Muscle of arm (tissue), 12 donors: ENCODE data around the gene MAML1. TPM values are rescaled to one million over a fixed set of nuclear protein-coding genes. Genes with fewer than 3 reads are reported as not detected.
"Not testable (repeated sequence)": the region's sequence is repeated elsewhere in the genome, so short reads cannot be mapped to it uniquely, and the experiment has no call there.

Source experiments
- DNase-seq: peaks from one replicate; pipeline ENCODE4 v3.0.0-alpha.2; 2013
- polyA plus RNA-seq, 12 donors: library from polyadenylated mRNA; unstranded; fragments of 120-200 nt; gene quantifications; one replicate each; pipeline ENCODE4 v1.2.1, GENCODE V29; 2013; ENCODE audit not compliant: insufficient read length in 12 of 12

The MAML1 gene
- polyA plus RNA-seq, 12 donors, result 22.9 to 76.4 (median 26.9) TPM; not detected in 1

- DNase-seq, result no peak
Observed at GRCh38 chr5:179767496-179768100, 35.0 kb downstream of the MAML1 start.

DNA sequence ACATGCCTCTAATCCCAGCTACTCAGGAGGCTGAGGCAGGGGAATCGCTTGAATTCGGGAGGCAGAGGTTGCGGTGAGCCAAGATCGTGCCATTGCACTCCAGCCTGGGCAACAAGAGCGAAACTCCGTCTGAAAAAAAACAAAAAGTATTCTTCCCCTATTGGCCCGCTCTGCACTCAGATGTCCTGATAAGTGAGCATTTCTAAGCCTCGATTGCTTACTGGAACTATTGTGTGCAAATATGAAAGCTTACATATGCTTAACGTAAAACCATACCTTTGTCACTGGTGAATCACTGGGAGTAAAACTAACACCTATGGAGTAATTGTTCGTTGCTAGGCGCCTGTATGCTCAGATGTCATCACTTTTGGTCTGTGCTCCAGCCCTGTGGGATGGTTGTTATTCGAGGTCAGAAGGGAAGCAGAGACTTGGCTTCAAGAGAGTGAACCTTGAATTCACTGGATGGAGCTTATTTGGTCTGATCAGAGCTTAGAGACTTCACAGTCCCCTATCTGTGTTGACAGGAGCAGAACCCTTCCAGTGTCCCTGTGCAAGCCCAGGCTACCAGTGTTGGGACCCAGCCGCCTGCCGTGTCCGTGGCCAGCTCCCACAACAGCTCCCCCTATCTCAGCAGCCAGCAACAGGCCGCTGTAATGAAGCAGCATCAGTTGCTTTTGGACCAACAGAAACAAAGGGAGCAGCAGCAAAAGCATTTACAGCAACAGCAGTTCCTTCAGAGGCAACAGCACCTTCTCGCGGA, 35.9 kb downstream of the MAML1 start:
- no peak for DNase-seq

- no peak for DNase-seq
Observed at GRCh38 chr5:179769271-179769670, 36.6 kb downstream of the MAML1 start.

GRCh38 chr5:179769796-179770195, 37.2 kb downstream of the MAML1 start:
- DNase-seq, result no peak

- no peak for DNase-seq
Observed at GRCh38 chr5:179771311-179771895, 38.8 kb downstream of the MAML1 start.

DNA sequence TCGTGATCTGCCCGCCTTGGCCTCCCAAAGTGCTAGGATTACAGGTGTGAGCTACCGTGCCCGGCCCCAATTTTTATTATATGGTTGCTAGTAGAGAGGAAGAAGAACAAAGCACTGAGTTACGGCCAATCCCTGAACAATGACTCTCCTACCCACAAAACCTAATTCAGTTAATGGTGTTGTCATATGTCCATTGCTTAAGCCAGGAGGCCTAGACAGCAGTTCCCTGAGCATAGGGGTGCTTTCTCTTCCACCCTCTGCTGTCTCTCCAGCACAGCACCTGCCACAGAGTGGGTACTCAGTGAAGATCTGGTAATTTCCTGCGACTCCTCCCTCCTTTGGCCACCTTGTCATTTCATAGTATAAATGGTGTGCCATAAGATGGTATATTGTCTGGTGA, 39.7 kb downstream of the MAML1 start:
- DNase-seq, result no peak

- DNase-seq, result no peak
Observed at GRCh38 chr5:179773686-179774040, 41.0 kb downstream of the MAML1 start.

DNA sequence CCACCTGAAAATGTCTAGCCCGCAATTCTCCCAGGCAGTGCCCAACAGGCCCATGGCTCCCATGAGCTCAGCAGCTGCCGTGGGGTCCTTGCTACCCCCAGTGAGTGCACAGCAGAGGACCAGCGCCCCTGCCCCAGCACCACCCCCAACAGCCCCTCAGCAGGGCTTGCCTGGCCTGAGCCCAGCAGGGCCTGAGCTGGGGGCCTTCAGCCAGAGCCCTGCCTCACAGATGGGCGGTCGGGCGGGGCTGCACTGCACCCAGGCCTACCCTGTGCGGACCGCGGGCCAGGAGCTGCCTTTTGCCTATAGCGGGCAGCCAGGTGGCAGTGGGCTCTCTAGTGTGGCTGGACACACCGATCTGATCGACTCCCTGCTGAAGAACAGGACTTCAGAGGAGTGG, 41.8 kb downstream of the MAML1 start:
- DNase-seq, result no peak

GRCh38 chr5:179776411-179776938, 43.9 kb downstream of the MAML1 start:
- DNase-seq, result no peak

DNA sequence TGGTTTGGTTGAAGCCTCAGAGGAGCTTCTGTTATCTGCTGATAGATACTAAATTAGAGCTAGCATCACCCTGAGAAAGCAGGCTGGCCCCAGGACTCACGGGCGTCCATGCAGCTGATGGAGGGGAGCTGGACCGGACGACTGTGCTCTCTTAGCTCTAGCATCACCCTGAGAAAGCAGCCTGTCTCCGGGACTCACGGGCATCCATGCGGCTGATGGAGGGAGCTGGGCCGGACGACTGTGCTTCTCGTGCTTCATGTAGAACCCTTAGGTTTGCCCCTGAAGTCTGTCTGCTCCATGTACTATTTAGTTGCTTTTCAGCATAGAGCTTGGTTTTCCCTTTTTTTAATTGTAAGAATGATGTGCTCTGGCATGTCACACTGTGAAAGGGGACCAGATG, 44.8 kb downstream of the MAML1 start:
- no peak for DNase-seq

GRCh38 chr5:179777909-179778308, 45.3 kb downstream of the MAML1 start:
- no peak for DNase-seq

GRCh38 chr5:179778591-179778990, 46.0 kb downstream of the MAML1 start:
- no peak for DNase-seq

GRCh38 chr5:179779826-179780225, 47.2 kb downstream of the MAML1 start:
- no peak for DNase-seq

- no peak for DNase-seq
Observed at GRCh38 chr5:179780362-179780761, 47.7 kb downstream of the MAML1 start.

DNA sequence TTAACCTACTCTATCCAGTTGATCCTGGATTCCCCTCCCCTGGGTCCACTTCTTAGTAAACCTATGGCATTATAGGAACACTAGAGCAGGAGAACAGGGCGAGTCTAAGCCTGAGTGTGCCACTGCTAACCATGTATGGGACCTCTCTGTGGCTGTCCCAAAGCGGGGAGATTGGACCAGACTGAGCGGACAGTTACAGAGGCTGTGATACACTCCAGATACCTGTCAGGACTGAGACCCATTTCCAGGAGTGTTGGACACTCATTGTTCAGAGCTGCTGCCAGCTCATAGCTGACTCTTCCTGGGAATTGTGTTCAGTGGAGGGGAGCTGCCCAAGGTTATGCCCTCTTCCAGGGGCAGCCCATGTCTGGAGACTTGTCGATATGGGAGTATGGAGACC, 49.2 kb downstream of the MAML1 start:
- DNase-seq, result no peak

DNA sequence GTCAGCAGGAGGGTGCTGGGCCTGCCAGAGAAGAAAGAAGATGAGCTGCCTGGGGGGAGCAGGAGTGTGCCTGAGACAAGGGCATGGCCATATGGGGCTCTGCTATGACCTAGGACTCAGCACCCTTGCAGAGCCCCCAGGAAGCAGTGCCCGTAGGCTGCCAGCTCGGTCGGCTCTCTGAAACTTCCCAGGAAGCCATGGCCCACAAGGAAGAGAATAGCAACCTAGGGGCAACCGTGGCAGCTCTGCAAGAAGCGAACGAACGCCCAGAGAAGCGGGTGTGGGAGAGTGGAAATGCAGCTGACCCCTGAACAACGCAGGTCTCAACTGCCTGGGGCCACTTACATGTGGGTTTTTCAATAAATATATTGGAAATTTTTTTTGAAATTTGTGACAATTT, 50.5 kb downstream of the MAML1 start:
- no peak for DNase-seq

GRCh38 chr5:179786861-179787260, 54.2 kb downstream of the MAML1 start:
- DNase-seq, result no peak

- DNase-seq, result no peak
Observed at GRCh38 chr5:179788193-179788854, 55.7 kb downstream of the MAML1 start.

GRCh38 chr5:179789278-179789677, 56.7 kb downstream of the MAML1 start:
- not testable (repeated sequence) for DNase-seq

DNA sequence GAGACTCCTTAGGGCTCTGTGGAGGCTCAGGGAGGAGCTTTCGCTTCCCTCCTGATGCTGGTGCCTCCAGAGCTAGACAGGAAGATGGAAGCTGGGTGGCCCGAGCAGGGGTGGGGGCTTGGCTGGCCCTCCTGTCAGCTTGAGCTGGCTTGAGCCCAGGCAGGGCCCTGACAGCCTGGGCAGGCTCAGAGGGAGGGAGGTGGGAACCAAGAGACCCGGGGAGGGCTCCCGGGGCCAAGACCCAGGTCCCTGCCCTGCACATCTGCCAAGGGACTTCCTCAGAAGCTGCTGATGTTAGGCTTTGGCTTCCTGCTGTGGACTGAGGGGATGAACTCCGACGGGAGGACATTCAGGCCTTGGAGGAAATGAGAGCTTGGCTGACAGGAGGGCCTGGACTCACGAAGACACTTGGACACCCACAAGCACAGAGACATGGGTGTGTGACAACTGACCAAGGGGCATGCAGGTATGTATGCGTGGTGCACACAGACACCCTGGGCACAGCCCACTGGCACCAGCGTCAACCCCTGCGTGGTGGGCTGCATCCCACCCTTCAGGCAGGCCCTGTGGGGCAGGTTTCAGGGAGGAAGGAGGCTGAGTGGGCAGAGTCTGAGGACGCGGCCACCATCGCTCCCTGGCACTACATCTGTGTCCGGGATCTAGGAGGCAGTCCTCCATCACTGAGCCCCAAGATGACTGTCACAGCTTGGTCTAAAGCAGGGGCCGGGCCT, 59.4 kb downstream of the MAML1 start:
- no peak for DNase-seq

DNA sequence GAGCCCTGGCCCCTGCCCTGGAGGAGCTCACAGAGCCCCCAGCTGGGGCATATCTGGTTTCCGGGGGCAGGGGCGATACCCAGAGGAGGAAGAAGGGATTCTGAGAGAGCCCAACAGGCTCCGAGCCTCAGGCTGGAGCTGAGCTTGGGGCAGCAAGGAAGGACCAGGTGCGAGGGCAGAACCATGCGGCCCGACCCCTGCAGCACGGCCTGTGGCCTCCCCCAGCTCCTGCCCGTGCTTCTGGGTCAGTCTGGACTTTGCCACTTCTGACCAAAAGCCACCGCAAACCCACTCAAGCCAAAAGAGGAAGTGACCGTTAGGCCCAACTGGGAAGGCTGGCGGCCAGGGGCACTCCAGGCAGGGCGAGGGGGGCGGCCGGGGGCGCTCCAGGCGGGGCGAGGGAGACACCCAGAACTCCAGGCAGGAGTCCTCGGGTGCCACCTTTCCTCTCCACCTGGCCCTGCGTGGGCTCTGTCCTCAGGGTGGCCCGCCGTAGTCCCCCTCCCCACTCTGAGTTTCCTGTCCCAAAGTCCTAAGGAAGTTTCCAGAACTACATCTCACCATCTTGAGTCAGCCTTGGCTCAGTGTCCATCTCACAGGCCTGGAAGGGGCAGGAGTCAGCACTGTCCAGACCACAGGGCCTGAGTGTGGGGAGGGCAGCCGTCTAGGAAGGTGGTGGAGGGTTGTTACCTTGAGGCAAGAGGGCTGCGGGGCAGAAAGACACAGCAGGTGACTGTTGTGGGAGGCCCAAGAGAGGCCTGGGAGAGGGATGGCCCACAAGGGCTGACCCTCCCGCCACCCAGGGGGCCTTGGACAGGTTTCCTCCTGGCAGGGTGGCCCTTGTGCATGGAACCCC, 60.2 kb downstream of the MAML1 start:
- DNase-seq, result no peak
